K562 (cell line): ENCODE data around the gene ERICH2. TPM values are rescaled to one million over a fixed set of nuclear protein-coding genes. Genes with fewer than 3 reads are reported as not detected.

Experiments
- CBX2 ChIP-seq: fragments of 200-600 bp; sonication (generic); IDR thresholded peaks from one replicate; pipeline ENCODE4 v1.6.1; 2012; ENCODE audit warnings: mild to moderate bottlenecking, low read length, inconsistent platforms; ENCODE audit not compliant: insufficient read depth, poor library complexity, severe bottlenecking
- CREBBP ChIP-seq: IDR thresholded peaks from one replicate; pipeline ENCODE4 v1.6.1; 2012; ENCODE audit warnings: low read depth, mild to moderate bottlenecking, control low read depth, inconsistent platforms, low read length
- CSDE1 ChIP-seq, 2 experiments: fragments of 450-650 bp; IDR thresholded peaks; 2 replicates each; pipeline ENCODE4 v1.6.1; 2016; ENCODE audit warnings: mild to moderate bottlenecking in 1 of 2
- E2F3 ChIP-seq: fragments of 250-450 bp; sonication (Bioruptor Pico); IDR thresholded peaks from 2 replicates; pipeline ENCODE4 v1.4.0; 2020; ENCODE audit warnings: mild to moderate bottlenecking
- FOXA1 ChIP-seq: fragments of 450-650 bp; IDR thresholded peaks from 2 replicates; pipeline ENCODE4 v1.6.1; 2016; ENCODE audit warnings: mild to moderate bottlenecking, borderline replicate concordance
- GATAD2A ChIP-seq: fragments of 450-650 bp; IDR thresholded peaks from 2 replicates; pipeline ENCODE4 v1.6.1; 2017
- GTF3C2 ChIP-seq: IDR thresholded peaks from 3 replicates; pipeline ENCODE4 v1.6.1; 2011; ENCODE audit warnings: borderline replicate concordance, mild to moderate bottlenecking, moderate library complexity; ENCODE audit not compliant: insufficient read length; ENCODE audit errors: extremely low read depth
- HEY1 ChIP-seq: fragments of 250-450 bp; sonication (Bioruptor Pico); IDR thresholded peaks from 2 replicates; pipeline ENCODE4 v1.5.0; 2020; ENCODE audit warnings: mild to moderate bottlenecking, moderate library complexity, borderline replicate concordance
- KAT7 ChIP-seq: sonication (generic); formaldehyde crosslinking; IDR thresholded peaks from 2 replicates; pipeline ENCODE4 v1.8.0; 2022; ENCODE audit warnings: missing genetic modification reagents, mild to moderate bottlenecking, borderline replicate concordance
- KDM4B ChIP-seq, 2 experiments: fragments of 450-650 bp in 1 of 2; sonication (generic) in 1 of 2; IDR thresholded peaks; 2 replicates each; pipeline ENCODE4 v1.6.1; 2016 to 2017; ENCODE audit warnings: borderline replicate concordance in 2 of 2, antibody characterized with exemption in 1 of 2, low read depth in 1 of 2, mild to moderate bottlenecking in 1 of 2
- MTF1 ChIP-seq: fragments of 250-450 bp; sonication (Bioruptor Pico); IDR thresholded peaks from 2 replicates; pipeline ENCODE4 v1.9.0; 2021; ENCODE audit warnings: moderate library complexity, mild to moderate bottlenecking, inconsistent platforms, borderline replicate concordance
- NR2C1 ChIP-seq, 2 experiments: fragments of 450-650 bp; IDR thresholded peaks; 2 replicates each; pipeline ENCODE4 v1.6.1; 2017; ENCODE audit warnings: mild to moderate bottlenecking in 2 of 2, antibody characterized with exemption in 1 of 2, inconsistent platforms in 1 of 2, missing compliant biosample characterization in 1 of 2, missing genetic modification characterization in 1 of 2
- PYGO2 ChIP-seq: fragments of 450-650 bp; IDR thresholded peaks from 2 replicates; pipeline ENCODE4 v1.6.1; 2016; ENCODE audit warnings: mild to moderate bottlenecking, missing genetic modification characterization, moderate library complexity, missing compliant biosample characterization
- RFX1 ChIP-seq: fragments of 450-650 bp; IDR thresholded peaks from 2 replicates; pipeline ENCODE4 v1.6.1; 2016; ENCODE audit warnings: mild to moderate bottlenecking, moderate library complexity
- SAFB2 ChIP-seq: fragments of 200-400 bp; formaldehyde crosslinking; IDR thresholded peaks from 2 replicates; pipeline ENCODE4 v1.6.1; 2018; ENCODE audit warnings: borderline replicate concordance, low read length, low read depth, moderate library complexity; ENCODE audit not compliant: severe bottlenecking
- TEAD4 ChIP-seq, 2 experiments: sonication (generic) in 1 of 2; formaldehyde crosslinking in 1 of 2; IDR thresholded peaks; 2 replicates each; pipeline versions ENCODE4 v1.6.1 to v1.8.0; 2012 to 2022; ENCODE audit warnings: borderline replicate concordance in 1 of 2, inconsistent platforms in 1 of 2, low read length in 1 of 2, mild to moderate bottlenecking in 1 of 2, missing genetic modification reagents in 1 of 2
- TFAM ChIP-seq: fragments of 250-450 bp; sonication (Bioruptor Pico); conservative IDR thresholded peaks from 2 replicates; pipeline ENCODE4 v1.5.0; 2021; ENCODE audit warnings: mild to moderate bottlenecking, moderate library complexity
- ZNF140 ChIP-seq: fragments of 250-450 bp; sonication (Bioruptor Pico); IDR thresholded peaks from 2 replicates; pipeline ENCODE4 v1.8.0; 2021; ENCODE audit warnings: moderate library complexity, mild to moderate bottlenecking, inconsistent platforms
- ZNF146 ChIP-seq: IDR thresholded peaks from one replicate; pipeline ENCODE4 v1.6.1; 2018; ENCODE audit warnings: missing compliant biosample characterization; ENCODE audit not compliant: unreplicated experiment
- ZNF175 ChIP-seq: fragments of 200-800 bp; sonication (Bioruptor generic); IDR thresholded peaks from 2 replicates; pipeline ENCODE4 v1.6.1; 2016; ENCODE audit warnings: low read depth, mild to moderate bottlenecking, missing genetic modification characterization, missing compliant biosample characterization
- ZNF3 ChIP-seq: fragments of 250-450 bp; sonication (Bioruptor Pico); IDR thresholded peaks from 2 replicates; pipeline ENCODE4 v1.5.0; 2021; ENCODE audit warnings: mild to moderate bottlenecking, moderate library complexity
- ZNF717 ChIP-seq: fragments of 250-450 bp; sonication (Bioruptor Pico); IDR thresholded peaks from 2 replicates; pipeline ENCODE4 v1.5.0; 2021
- polyA plus RNA-seq, 8 experiments: library from polyadenylated mRNA; depleted of rRNA in 4 of 8; stranded (reverse) in 5 of 8; unstranded in 3 of 8; fragments of >200 nt; fragmentation: Nextera tagmentation in 2 of 8; fragmentation: Illumina TruSeq in 1 of 8; extraction: Ambion mirVana in 2 of 8; extraction: Trizol in 1 of 8; gene quantifications; 2 replicates each; pipeline versions ENCODE4 v1.2.1 to v1.2.3, GENCODE V29; 2011 to 2014; ENCODE audit warnings: inconsistent platforms in 1 of 8, missing spikeins in 1 of 8
- total RNA-seq, 7 experiments: library from RNA; depleted of rRNA in 6 of 7; stranded (reverse); fragments of >200 nt in 6 of 7; fragmentation: Illumina TruSeq in 2 of 7; extraction: Trizol in 2 of 7; gene quantifications; 2 replicates each; pipeline versions ENCODE4 v1.2.1 to v1.2.3, GENCODE V29; 2011 to 2021; ENCODE audit warnings: low replicate concordance in 1 of 7
- TF ChIP-seq, protein P1 (sequence below): sonication (generic); formaldehyde crosslinking; IDR thresholded peaks from 2 replicates; pipeline ENCODE4 v1.8.0; 2022; ENCODE audit warnings: missing genetic modification reagents, mild to moderate bottlenecking, moderate library complexity, borderline replicate concordance
- TF ChIP-seq, protein P2 (sequence below), 2 experiments: fragments of 450-650 bp in 1 of 2; sonication (generic) in 1 of 2; formaldehyde crosslinking; conservative IDR thresholded peaks; 2 replicates each; pipeline versions ENCODE4 v1.4.0 to v1.8.1; 2020 to 2022; ENCODE audit warnings: mild to moderate bottlenecking in 1 of 2, missing genetic modification reagents in 1 of 2

The ERICH2 gene
- total and polyA plus RNA-seq, 9 of the 15 experiments (the other 6 are each of a cell fraction or from before 2014, with no cell fraction given), result 0.85 to 2.4 (median 1.6) TPM

DNA sequence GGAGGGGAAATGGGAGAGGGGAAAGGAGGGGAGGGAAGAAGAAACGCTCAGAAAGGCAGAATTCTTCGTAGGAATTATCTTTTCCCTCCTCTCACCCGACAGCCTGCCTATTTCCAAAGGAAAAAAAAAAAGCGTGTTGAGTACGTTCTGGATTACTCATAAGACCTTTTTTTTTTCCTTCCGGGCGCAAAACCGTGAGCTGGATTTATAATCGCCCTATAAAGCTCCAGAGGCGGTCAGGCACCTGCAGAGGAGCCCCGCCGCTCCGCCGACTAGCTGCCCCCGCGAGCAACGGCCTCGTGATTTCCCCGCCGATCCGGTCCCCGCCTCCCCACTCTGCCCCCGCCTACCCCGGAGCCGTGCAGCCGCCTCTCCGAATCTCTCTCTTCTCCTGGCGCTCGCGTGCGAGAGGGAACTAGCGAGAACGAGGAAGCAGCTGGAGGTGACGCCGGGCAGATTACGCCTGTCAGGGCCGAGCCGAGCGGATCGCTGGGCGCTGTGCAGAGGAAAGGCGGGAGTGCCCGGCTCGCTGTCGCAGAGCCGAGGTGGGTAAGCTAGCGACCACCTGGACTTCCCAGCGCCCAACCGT lies 46.4 kb downstream of the ERICH2 start, which contains the start of gene GAD1 (continued):
- TF ChIP-seq ZNF175 (CRISPR knock-in tag) (no peak), ZNF140 (no peak), ZNF3 (CRISPR knock-in tag) (no peak), TEAD4 (IDR thresholded peaks at IDR 0.05; ENCODE audit: low read length) (no peak; the same call in 1 of the 2 replicates), TEAD4 (CRISPR knock-in tag; IDR thresholded peaks at IDR 0.05; ENCODE audit: borderline replicate concordance) (no peak), E2F3 (no peak), HEY1 (CRISPR knock-in tag) (no peak), NR2C1 (IDR thresholded peaks at IDR 0.05) (no peak), NR2C1 (tag; IDR thresholded peaks at IDR 0.05) (no peak), ZNF717 (CRISPR knock-in tag) (no peak), CSDE1 (IDR thresholded peaks at IDR 0.05) (no peak), KDM4B (IDR thresholded peaks at IDR 0.05; ENCODE audit: borderline replicate concordance in 2 of 2, low read depth in 1 of 2) (no peak), GTF3C2 (no peak), ZNF146 (CRISPR knock-in tag) (no peak), TFAM (CRISPR knock-in tag) (no peak), CREBBP (no peak), FOXA1 (no peak), GATAD2A (no peak), SAFB2 (no peak), KAT7 (no peak; the same call in 1 of the 2 replicates), CBX2 (no peak), MTF1 (CRISPR knock-in tag) (no peak), PYGO2 (tag) (no peak), RFX1 (no peak)
- TF ChIP-seq, protein P1, sequence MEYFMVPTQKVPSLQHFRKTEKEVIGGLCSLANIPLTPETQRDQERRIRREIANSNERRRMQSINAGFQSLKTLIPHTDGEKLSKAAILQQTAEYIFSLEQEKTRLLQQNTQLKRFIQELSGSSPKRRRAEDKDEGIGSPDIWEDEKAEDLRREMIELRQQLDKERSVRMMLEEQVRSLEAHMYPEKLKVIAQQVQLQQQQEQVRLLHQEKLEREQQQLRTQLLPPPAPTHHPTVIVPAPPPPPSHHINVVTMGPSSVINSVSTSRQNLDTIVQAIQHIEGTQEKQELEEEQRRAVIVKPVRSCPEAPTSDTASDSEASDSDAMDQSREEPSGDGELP, result peak; percentile 98
- TF ChIP-seq, protein P2, sequence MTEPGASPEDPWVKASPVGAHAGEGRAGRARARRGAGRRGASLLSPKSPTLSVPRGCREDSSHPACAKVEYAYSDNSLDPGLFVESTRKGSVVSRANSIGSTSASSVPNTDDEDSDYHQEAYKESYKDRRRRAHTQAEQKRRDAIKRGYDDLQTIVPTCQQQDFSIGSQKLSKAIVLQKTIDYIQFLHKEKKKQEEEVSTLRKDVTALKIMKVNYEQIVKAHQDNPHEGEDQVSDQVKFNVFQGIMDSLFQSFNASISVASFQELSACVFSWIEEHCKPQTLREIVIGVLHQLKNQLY (CRISPR knock-in tag; conservative IDR thresholded peaks at IDR 0.05), result no peak
